NCI-H2196 (cell line): ENCODE measurements around the gene DESI2.
"Not testable (repeated sequence)": the region's sequence is repeated elsewhere in the genome, so short reads cannot be mapped to it uniquely, and the experiment has no call there.

ENCODE experiments used
- DNase-seq: peaks from one replicate; lab custom pipeline; 2025; ENCODE audit not compliant: unreplicated experiment; lab: John Stamatoyannopoulos, UW

The DESI2 gene

GRCh38 chr1:244704107-244704506, 51.2 kb downstream of the DESI2 start:
- no peak for DNase-seq

GRCh38 chr1:244705261-244706234, 52.6 kb downstream of the DESI2 start:
- DNase-seq = no peak

- no peak for DNase-seq
These were observed 56.1 kb downstream of the DESI2 start for GRCh38 chr1:244709076-244709475.

- no peak for DNase-seq
These were observed 56.8 kb downstream of the DESI2 start for GRCh38 chr1:244709476-244710368.

GRCh38 chr1:244710474-244711062, 57.6 kb downstream of the DESI2 start:
- no peak for DNase-seq

GRCh38 chr1:244712669-244713068, 59.7 kb downstream of the DESI2 start:
- DNase-seq = no peak

- no peak for DNase-seq
These were observed 60.4 kb downstream of the DESI2 start for GRCh38 chr1:244713332-244713731.

GRCh38 chr1:244727871-244728474, 75.0 kb downstream of the DESI2 start:
- no peak for DNase-seq

- no peak for DNase-seq
These were observed 77.4 kb downstream of the DESI2 start for GRCh38 chr1:244730153-244730933.

GRCh38 chr1:244730934-244731434, 78.1 kb downstream of the DESI2 start:
- no peak for DNase-seq

GRCh38 chr1:244731651-244732050, 78.7 kb downstream of the DESI2 start:
- no peak for DNase-seq

GRCh38 chr1:244732851-244733450, 80.0 kb downstream of the DESI2 start:
- no peak for DNase-seq

- DNase-seq = no peak
These were observed 82.5 kb downstream of the DESI2 start for GRCh38 chr1:244735404-244735803.

- no peak for DNase-seq
These were observed 83.1 kb downstream of the DESI2 start for GRCh38 chr1:244735876-244736561.

- DNase-seq = not testable (repeated sequence)
These were observed 86.2 kb downstream of the DESI2 start for GRCh38 chr1:244739140-244739539.

- DNase-seq = not testable (repeated sequence)
These were observed 87.2 kb downstream of the DESI2 start for GRCh38 chr1:244740027-244740617.

- DNase-seq = no peak
These were observed 88.8 kb downstream of the DESI2 start for GRCh38 chr1:244741692-244742091.

GRCh38 chr1:244749230-244750016, 96.5 kb downstream of the DESI2 start:
- DNase-seq = no peak
